Central memory CD8-positive, alpha-beta T cell (primary cell): ENCODE data around the gene CCM2L.

Experiments used
- ATAC-seq: fragments of 150-1000 bp; cut with Tn5 transposase; replicated peaks from 2 replicates; pipeline ENCODE4 v1.10.0; 2022; ENCODE audit warnings: mild to moderate bottlenecking, moderate FRiP score, moderate number of reproducible peaks; ENCODE audit not compliant: poor library complexity, severe bottlenecking; ENCODE audit errors: extremely low read depth
- DNase-seq, 2 donors: peaks; one replicate each; pipeline ENCODE4 v3.0.0; 2021; ENCODE audit warnings: low spot score in 2 of 2
- H3K27ac Mint-ChIP-seq: one replicate; pipeline ENCODE4 v1.8.0; 2022; ENCODE audit warnings: low read depth, mild to moderate bottlenecking, moderate library complexity, mixed read lengths
- H3K27me3 Mint-ChIP-seq: one replicate; pipeline ENCODE4 v1.8.0; 2022; ENCODE audit warnings: mixed read lengths
- H3K36me3 Mint-ChIP-seq: one replicate; pipeline ENCODE4 v1.8.0; 2022; ENCODE audit warnings: mild to moderate bottlenecking, moderate library complexity, mixed read lengths; ENCODE audit not compliant: insufficient read depth
- H3K4me1 Mint-ChIP-seq: one replicate; pipeline ENCODE4 v1.8.0; 2022; ENCODE audit warnings: mixed read lengths
- H3K4me3 Mint-ChIP-seq: one replicate; pipeline ENCODE4 v1.8.0; 2022; ENCODE audit warnings: mild to moderate bottlenecking, moderate library complexity, mixed read lengths
- H3K9me3 Mint-ChIP-seq: one replicate; pipeline ENCODE4 v1.8.0; 2022; ENCODE audit warnings: mixed read lengths

The CCM2L gene

DNA sequence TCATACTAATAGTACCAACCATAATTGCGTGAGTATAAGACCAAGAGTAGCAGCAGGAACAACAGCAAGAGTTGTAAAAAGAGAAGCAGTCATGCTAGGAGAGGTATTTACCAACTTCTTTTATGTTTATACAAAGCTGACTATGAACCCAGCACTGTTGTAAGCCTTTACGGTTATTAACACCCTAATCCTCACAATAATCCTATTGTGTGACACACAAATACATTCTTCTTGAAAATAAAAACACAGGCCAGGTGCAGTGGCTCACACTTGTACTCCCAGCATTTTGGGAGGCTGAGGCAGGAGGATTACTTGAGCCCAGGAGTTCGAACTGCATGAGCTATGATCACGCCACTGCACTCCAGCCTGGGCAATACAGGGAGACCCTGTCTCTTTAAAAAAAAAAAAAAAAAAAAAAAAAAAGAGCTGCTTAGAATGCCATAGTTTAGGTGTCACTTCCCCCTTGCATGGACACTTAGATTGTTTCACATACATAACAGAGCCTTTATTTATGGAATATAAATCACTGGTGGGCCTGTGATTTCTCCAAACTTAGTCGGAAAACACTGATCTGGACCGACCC is 62.0 kb downstream of the CCM2L start:
- ATAC-seq (no peak), DNase-seq (no peak)
- Mint-ChIP-seq H3K27me3 (peaks cover 38% of the 10 kb centered on the region), H3K9me3 (no peaks in the 10 kb centered on the region), H3K4me1 (no peaks in the 10 kb centered on the region), H3K36me3 (peaks cover 3% of the 10 kb centered on the region), H3K4me3 (no peak overlapping the region), H3K27ac (no peak overlapping the region)

DNA sequence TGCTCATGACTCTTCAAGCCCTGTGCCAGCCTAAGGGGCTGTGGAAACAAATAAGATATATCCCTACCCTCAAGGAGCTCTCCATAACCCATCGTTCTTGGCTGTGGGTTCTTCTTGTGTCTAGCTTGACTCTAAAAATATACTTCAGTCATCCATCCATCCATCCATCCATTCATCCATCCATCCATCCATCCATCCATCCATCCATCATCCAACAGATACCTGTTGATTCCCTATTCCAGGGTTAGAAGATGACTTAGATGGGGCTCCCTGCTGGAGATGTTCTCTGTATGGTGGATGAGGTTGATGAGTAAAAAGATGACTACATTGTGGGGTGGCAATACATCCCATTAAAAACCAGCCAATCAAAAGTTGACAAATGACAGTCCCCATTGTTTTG is 65.3 kb downstream of the CCM2L start:
- Mint-ChIP-seq H3K4me1 (no peaks in the 10 kb centered on the region), H3K9me3 (no peaks in the 10 kb centered on the region), H3K4me3 (no peak overlapping the region), H3K27ac (no peak overlapping the region), H3K27me3 (peaks cover 48% of the 10 kb centered on the region), H3K36me3 (peaks cover 3% of the 10 kb centered on the region)
- ATAC-seq (no peak), DNase-seq (no peak)

GRCh38 chr20:32077190-32077589 is 67.0 kb downstream of the CCM2L start:
- H3K27me3 Mint-ChIP-seq, result peaks cover 57% of the 10 kb centered on the region
- H3K4me3 Mint-ChIP-seq, result no peak overlapping the region
- H3K27ac Mint-ChIP-seq, result no peak overlapping the region
- ATAC-seq (no peak), DNase-seq (no peak)
- H3K36me3 Mint-ChIP-seq, result peaks cover 3% of the 10 kb centered on the region
- no peaks in the 10 kb centered on the region for H3K9me3 Mint-ChIP-seq
- no peaks in the 10 kb centered on the region for H3K4me1 Mint-ChIP-seq

DNA sequence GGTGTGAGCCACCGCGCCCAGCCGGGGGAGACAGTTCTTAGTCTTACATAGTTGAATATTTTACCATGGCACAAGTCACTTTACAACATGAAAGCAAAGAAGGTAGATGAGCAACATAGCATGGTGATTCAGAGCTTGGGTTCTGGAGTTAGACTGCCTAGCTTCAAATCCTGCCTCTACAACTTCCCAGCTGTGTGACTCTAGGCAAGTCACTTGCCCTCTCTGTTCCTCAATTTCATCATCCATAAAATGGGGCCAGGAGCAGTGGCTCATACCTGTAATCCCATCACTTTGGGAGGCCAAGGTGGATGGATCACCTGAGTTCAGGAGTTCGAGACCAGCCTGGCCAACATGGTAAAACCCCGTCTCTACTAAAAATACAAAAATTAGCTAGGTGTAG is 68.1 kb downstream of the CCM2L start:
- Mint-ChIP-seq H3K9me3 (no peaks in the 10 kb centered on the region), H3K4me3 (no peak overlapping the region), H3K27me3 (peaks cover 67% of the 10 kb centered on the region), H3K4me1 (no peaks in the 10 kb centered on the region), H3K27ac (no peak overlapping the region), H3K36me3 (peaks cover 3% of the 10 kb centered on the region)
- no peak for DNase-seq
- ATAC-seq, result no peak

GRCh38 chr20:32078791-32079190 is 68.6 kb downstream of the CCM2L start:
- Mint-ChIP-seq H3K4me1 (no peaks in the 10 kb centered on the region), H3K36me3 (peaks cover 3% of the 10 kb centered on the region), H3K4me3 (no peak overlapping the region), H3K9me3 (no peaks in the 10 kb centered on the region), H3K27ac (no peak overlapping the region), H3K27me3 (peaks cover 71% of the 10 kb centered on the region)
- no peak for DNase-seq
- ATAC-seq, result no peak

GRCh38 chr20:32079655-32080109 is 69.4 kb downstream of the CCM2L start:
- H3K27ac Mint-ChIP-seq, result no peak overlapping the region
- no peaks in the 10 kb centered on the region for H3K4me1 Mint-ChIP-seq
- DNase-seq, result no peak
- H3K36me3 Mint-ChIP-seq, result peaks cover 3% of the 10 kb centered on the region
- peaks cover 80% of the 10 kb centered on the region for H3K27me3 Mint-ChIP-seq
- no peak overlapping the region for H3K4me3 Mint-ChIP-seq
- no peak for ATAC-seq
- H3K9me3 Mint-ChIP-seq, result no peaks in the 10 kb centered on the region

- H3K4me3 Mint-ChIP-seq, result no peak overlapping the region
- ATAC-seq (no peak), DNase-seq (no peak)
These were observed 70.5 kb downstream of the CCM2L start for GRCh38 chr20:32080783-32081182.

More at GRCh38 chr20:32080783-32081182, 70.5 kb downstream of the CCM2L start:
- no peak overlapping the region for H3K27ac Mint-ChIP-seq
- H3K27me3 Mint-ChIP-seq, result peaks cover 81% of the 10 kb centered on the region
- H3K9me3 Mint-ChIP-seq, result no peaks in the 10 kb centered on the region
- H3K36me3 Mint-ChIP-seq, result no peaks in the 10 kb centered on the region
- H3K4me1 Mint-ChIP-seq, result no peaks in the 10 kb centered on the region
